ENCODE measurements around the gene LMO2.

Gene LMO2

DNA sequence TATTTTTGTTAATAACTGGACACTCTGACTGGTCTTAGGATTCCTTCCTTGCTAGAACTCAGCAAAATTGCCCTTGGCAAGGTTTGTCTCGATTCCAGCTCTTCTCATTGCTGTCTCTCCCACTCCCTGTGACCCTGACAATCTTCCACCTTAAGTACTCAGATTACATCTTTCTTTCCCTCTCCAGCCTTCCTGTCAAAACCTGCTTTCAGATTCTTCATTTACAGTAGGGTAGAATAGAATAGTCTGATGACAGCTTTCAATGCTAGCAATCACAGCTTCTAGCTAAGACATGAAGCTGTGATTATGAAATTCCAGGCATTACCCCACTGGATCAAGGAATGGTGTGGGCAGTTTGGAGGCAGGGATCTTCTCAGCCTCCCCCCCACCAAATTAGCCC, 39.2 kb upstream of the LMO2 start (continued):
- TF ChIP-seq, protein P1, sequence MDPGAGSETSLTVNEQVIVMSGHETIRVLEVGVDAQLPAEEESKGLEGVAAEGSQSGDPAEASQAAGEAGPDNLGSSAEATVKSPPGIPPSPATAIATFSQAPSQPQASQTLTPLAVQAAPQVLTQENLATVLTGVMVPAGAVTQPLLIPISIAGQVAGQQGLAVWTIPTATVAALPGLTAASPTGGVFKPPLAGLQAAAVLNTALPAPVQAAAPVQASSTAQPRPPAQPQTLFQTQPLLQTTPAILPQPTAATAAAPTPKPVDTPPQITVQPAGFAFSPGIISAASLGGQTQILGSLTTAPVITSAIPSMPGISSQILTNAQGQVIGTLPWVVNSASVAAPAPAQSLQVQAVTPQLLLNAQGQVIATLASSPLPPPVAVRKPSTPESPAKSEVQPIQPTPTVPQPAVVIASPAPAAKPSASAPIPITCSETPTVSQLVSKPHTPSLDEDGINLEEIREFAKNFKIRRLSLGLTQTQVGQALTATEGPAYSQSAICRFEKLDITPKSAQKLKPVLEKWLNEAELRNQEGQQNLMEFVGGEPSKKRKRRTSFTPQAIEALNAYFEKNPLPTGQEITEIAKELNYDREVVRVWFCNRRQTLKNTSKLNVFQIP (CRISPR knock-in tag; IDR thresholded peaks at IDR 0.05; ENCODE audit: borderline replicate concordance, low read depth) = no peak
- no peak for TF ChIP-seq ZNF565 (CRISPR knock-in tag; conservative IDR thresholded peaks at IDR 0.05; ENCODE audit: low read depth)

DNA sequence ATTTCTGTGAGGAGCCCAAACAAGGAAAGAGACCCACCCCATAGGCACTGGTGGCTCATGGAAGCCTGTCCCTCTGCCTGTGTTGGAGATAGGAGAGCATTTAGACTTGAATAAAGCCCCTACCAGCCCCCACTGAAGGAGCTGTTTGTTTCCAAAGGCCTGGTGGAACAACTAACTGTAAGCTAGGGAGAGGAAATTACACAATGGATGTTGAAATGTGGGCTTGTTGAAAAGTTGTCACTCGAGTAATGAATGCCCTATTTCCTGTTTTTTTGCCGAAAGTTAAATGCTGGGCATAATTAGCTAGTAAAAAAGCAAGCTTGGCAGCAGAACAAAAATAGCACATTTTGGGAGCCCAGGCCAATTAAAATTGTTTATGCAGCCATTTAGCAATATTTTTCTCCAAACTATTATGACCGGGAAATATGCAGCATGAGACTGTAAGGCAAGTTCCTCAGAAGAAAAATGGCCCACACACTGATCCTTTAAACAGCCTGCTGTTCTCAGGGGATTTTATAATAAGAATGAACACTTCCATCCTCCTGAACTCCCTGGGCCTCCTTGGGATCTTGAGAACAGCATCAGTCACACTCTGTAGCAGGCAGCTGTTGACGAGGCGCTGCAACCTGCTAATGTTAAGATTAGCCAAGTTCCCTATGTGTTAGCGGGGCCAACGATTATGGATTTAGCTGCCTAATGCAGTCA, 38.6 kb upstream of the LMO2 start:
- ATAC-seq = no peak
- no peak for TF ChIP-seq ZNF565 (CRISPR knock-in tag; conservative IDR thresholded peaks at IDR 0.05; ENCODE audit: low read depth)
- no peak for TF ChIP-seq ESRRG (CRISPR knock-in tag; IDR thresholded peaks at IDR 0.05)
- TF ChIP-seq ZNF8 (CRISPR knock-in tag; IDR thresholded peaks at IDR 0.05) = no peak
- TF ChIP-seq TOX (CRISPR knock-in tag; IDR thresholded peaks at IDR 0.05; ENCODE audit: borderline replicate concordance) = no peak
- TF ChIP-seq, protein P2, sequence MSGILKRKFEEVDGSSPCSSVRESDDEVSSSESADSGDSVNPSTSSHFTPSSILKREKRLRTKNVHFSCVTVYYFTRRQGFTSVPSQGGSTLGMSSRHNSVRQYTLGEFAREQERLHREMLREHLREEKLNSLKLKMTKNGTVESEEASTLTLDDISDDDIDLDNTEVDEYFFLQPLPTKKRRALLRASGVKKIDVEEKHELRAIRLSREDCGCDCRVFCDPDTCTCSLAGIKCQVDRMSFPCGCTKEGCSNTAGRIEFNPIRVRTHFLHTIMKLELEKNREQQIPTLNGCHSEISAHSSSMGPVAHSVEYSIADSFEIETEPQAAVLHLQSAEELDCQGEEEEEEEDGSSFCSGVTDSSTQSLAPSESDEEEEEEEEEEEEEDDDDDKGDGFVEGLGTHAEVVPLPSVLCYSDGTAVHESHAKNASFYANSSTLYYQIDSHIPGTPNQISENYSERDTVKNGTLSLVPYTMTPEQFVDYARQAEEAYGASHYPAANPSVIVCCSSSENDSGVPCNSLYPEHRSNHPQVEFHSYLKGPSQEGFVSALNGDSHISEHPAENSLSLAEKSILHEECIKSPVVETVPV (CRISPR knock-in tag; IDR thresholded peaks at IDR 0.05) = no peak
- no peak for TF ChIP-seq ARNTL (CRISPR knock-in tag; IDR thresholded peaks at IDR 0.05; ENCODE audit: borderline replicate concordance, low read depth)
- TF ChIP-seq, protein P1 (CRISPR knock-in tag; IDR thresholded peaks at IDR 0.05; ENCODE audit: borderline replicate concordance, low read depth) = no peak
- no peak for TF ChIP-seq CSDC2 (CRISPR knock-in tag; IDR thresholded peaks at IDR 0.05)
- TF ChIP-seq ZFP3 (CRISPR knock-in tag; IDR thresholded peaks at IDR 0.05) = no peak
- TF ChIP-seq, protein P3, sequence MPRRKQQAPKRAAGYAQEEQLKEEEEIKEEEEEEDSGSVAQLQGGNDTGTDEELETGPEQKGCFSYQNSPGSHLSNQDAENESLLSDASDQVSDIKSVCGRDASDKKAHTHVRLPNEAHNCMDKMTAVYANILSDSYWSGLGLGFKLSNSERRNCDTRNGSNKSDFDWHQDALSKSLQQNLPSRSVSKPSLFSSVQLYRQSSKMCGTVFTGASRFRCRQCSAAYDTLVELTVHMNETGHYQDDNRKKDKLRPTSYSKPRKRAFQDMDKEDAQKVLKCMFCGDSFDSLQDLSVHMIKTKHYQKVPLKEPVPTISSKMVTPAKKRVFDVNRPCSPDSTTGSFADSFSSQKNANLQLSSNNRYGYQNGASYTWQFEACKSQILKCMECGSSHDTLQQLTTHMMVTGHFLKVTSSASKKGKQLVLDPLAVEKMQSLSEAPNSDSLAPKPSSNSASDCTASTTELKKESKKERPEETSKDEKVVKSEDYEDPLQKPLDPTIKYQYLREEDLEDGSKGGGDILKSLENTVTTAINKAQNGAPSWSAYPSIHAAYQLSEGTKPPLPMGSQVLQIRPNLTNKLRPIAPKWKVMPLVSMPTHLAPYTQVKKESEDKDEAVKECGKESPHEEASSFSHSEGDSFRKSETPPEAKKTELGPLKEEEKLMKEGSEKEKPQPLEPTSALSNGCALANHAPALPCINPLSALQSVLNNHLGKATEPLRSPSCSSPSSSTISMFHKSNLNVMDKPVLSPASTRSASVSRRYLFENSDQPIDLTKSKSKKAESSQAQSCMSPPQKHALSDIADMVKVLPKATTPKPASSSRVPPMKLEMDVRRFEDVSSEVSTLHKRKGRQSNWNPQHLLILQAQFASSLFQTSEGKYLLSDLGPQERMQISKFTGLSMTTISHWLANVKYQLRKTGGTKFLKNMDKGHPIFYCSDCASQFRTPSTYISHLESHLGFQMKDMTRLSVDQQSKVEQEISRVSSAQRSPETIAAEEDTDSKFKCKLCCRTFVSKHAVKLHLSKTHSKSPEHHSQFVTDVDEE (CRISPR knock-in tag; IDR thresholded peaks at IDR 0.05) = no peak
- no peak for TF ChIP-seq PPARA (CRISPR knock-in tag; IDR thresholded peaks at IDR 0.05; ENCODE audit: borderline replicate concordance)
- TF ChIP-seq OSR1 (CRISPR knock-in tag; IDR thresholded peaks at IDR 0.05) = no peak
- no peak for TF ChIP-seq RARB (CRISPR knock-in tag; IDR thresholded peaks at IDR 0.05)
- TF ChIP-seq, protein P4, sequence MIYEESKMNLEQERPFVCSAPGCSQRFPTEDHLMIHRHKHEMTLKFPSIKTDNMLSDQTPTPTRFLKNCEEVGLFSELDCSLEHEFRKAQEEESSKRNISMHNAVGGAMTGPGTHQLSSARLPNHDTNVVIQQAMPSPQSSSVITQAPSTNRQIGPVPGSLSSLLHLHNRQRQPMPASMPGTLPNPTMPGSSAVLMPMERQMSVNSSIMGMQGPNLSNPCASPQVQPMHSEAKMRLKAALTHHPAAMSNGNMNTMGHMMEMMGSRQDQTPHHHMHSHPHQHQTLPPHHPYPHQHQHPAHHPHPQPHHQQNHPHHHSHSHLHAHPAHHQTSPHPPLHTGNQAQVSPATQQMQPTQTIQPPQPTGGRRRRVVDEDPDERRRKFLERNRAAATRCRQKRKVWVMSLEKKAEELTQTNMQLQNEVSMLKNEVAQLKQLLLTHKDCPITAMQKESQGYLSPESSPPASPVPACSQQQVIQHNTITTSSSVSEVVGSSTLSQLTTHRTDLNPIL (CRISPR knock-in tag; IDR thresholded peaks at IDR 0.05; ENCODE audit: low read depth) = no peak

DNA sequence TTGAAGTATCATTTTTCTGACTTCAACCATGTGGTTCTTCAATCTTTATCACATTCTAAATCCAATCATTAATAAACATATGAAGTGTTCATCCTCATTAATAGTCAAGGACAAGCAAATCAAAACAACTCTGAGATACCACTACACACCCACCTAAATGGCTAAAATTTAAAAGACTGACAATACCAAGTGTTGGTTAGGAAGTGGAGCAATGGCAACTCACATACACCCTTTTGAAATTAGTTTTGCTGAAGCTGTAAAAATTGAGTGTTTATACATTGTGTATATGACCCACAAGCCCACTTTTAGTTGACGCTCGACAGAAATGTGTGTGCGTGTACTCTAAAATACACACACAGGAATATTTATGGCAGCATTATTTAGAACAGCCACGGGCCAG, 36.7 kb upstream of the LMO2 start:
- no peak for ATAC-seq
- TF ChIP-seq BACH2 (CRISPR knock-in tag; IDR thresholded peaks at IDR 0.05; ENCODE audit: borderline replicate concordance) (no peak), RARB (CRISPR knock-in tag; IDR thresholded peaks at IDR 0.05) (no peak), GLIS3 (CRISPR knock-in tag; IDR thresholded peaks at IDR 0.05) (no peak), PPARA (CRISPR knock-in tag; IDR thresholded peaks at IDR 0.05; ENCODE audit: borderline replicate concordance) (no peak), TOX (CRISPR knock-in tag; IDR thresholded peaks at IDR 0.05; ENCODE audit: borderline replicate concordance) (no peak), ZFP3 (CRISPR knock-in tag; IDR thresholded peaks at IDR 0.05) (no peak), ZNF565 (CRISPR knock-in tag; conservative IDR thresholded peaks at IDR 0.05; ENCODE audit: low read depth) (no peak), OSR1 (CRISPR knock-in tag; IDR thresholded peaks at IDR 0.05) (no peak), ESRRG (CRISPR knock-in tag; IDR thresholded peaks at IDR 0.05) (no peak), ZNF70 (CRISPR knock-in tag; IDR thresholded peaks at IDR 0.05) (no peak), ZC3H10 (CRISPR knock-in tag; IDR thresholded peaks at IDR 0.05) (no peak), ARNTL (CRISPR knock-in tag; IDR thresholded peaks at IDR 0.05; ENCODE audit: borderline replicate concordance, low read depth) (no peak)
- TF ChIP-seq, protein P4 (CRISPR knock-in tag; IDR thresholded peaks at IDR 0.05; ENCODE audit: low read depth) = no peak
- TF ChIP-seq, protein P2 (CRISPR knock-in tag; IDR thresholded peaks at IDR 0.05) = no peak
- TF ChIP-seq, protein P1 (CRISPR knock-in tag; IDR thresholded peaks at IDR 0.05; ENCODE audit: borderline replicate concordance, low read depth) = no peak
- TF ChIP-seq, protein P5, sequence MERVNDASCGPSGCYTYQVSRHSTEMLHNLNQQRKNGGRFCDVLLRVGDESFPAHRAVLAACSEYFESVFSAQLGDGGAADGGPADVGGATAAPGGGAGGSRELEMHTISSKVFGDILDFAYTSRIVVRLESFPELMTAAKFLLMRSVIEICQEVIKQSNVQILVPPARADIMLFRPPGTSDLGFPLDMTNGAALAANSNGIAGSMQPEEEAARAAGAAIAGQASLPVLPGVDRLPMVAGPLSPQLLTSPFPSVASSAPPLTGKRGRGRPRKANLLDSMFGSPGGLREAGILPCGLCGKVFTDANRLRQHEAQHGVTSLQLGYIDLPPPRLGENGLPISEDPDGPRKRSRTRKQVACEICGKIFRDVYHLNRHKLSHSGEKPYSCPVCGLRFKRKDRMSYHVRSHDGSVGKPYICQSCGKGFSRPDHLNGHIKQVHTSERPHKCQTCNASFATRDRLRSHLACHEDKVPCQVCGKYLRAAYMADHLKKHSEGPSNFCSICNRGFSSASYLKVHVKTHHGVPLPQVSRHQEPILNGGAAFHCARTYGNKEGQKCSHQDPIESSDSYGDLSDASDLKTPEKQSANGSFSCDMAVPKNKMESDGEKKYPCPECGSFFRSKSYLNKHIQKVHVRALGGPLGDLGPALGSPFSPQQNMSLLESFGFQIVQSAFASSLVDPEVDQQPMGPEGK (CRISPR knock-in tag; IDR thresholded peaks at IDR 0.05; ENCODE audit: borderline replicate concordance) = no peak
